Tibial artery (tissue), 4 donors: Measurements from ENCODE around the gene DNHD1.
A peak's percentile ranks its signal among the peaks of the same experiment; 100 is the strongest.

Experiments
- DNase-seq, 2 donors: peaks; one replicate each; pipeline ENCODE4 v3.0.0-alpha.2; 2019
- H3K27ac ChIP-seq, 2 donors: fragments of 200-600 bp; sonication (generic) in 1 of 2; 1 replicate in 1 of 2; 2 replicates in 1 of 2; pipeline ENCODE4 v1.5.1; 2018 to 2019; ENCODE audit warnings: mild to moderate bottlenecking in 1 of 2
- H3K27me3 ChIP-seq, 2 donors: fragments of 200-600 bp; sonication (generic) in 1 of 2; one replicate each; pipeline versions ENCODE4 v1.5.1 to v1.6.0; 2016 to 2019
- H3K36me3 ChIP-seq, 3 donors: fragments of 200-600 bp; sonication (generic) in 2 of 3; one replicate each; pipeline ENCODE4 v1.5.1; 2016 to 2019; ENCODE audit warnings: mild to moderate bottlenecking in 2 of 3
- H3K4me1 ChIP-seq, 4 donors: fragments of 200-600 bp; sonication (generic) in 2 of 4; 1 replicate in 3 of 4; 2 replicates in 1 of 4; pipeline ENCODE4 v1.5.1; 2016 to 2019
- H3K4me3 ChIP-seq, 2 donors: fragments of 200-600 bp; sonication (generic) in 1 of 2; 1 replicate in 1 of 2; 2 replicates in 1 of 2; pipeline ENCODE4 v1.5.1; 2018 to 2019; ENCODE audit warnings: mild to moderate bottlenecking in 2 of 2
- H3K9me3 ChIP-seq, 3 donors: fragments of 200-600 bp; sonication (generic) in 1 of 3; one replicate each; pipeline ENCODE4 v1.5.1; 2016 to 2019
- CTCF ChIP-seq, 2 experiments: fragments of 200-600 bp in 1 of 2; fragments of 450-650 bp in 1 of 2; IDR thresholded peaks; one replicate each; pipeline ENCODE4 v1.5.1; 2017 to 2019; ENCODE audit warnings: antibody characterized with exemption in 2 of 2, mild to moderate bottlenecking in 1 of 2, moderate library complexity in 1 of 2
- intact Hi-C: fragments of 100-400 bp; cut with DNase I; formaldehyde crosslinking; loops from one replicate; pipeline ENCODE4 v1.15.0; 2023; ENCODE audit warnings: low total_unique reads

The DNHD1 gene

GRCh38 chr11:6474806-6475500, 22.1 kb upstream of the DNHD1 start:
- Histone ChIP-seq H3K9me3 (no peaks in the 10 kb centered on the region), H3K27ac (peak overlapping the region; percentile 84 to 92), H3K27me3 (no peaks in the 10 kb centered on the region), H3K4me1 (peaks cover 0 to 46% (median 25%) of the 10 kb centered on the region in 4 donors), H3K4me3 (peak overlapping the region; percentile 79 to 92), H3K36me3 (peaks cover 7 to 33% (median 25%) of the 10 kb centered on the region in 3 donors)
- intact Hi-C loops = no loop called here
- no peak for TF ChIP-seq CTCF (IDR thresholded peaks at IDR 0.05)
- DNase-seq = no peak

GRCh38 chr11:6475936-6476335, 21.1 kb upstream of the DNHD1 start:
- no peak for TF ChIP-seq CTCF (IDR thresholded peaks at IDR 0.05)
- H3K4me1 ChIP-seq = peaks cover 0 to 50% (median 33%) of the 10 kb centered on the region in 4 donors
- intact Hi-C loops = no loop called here
- H3K4me3 ChIP-seq = no peak overlapping the region
- no peak overlapping the region for H3K27ac ChIP-seq
- H3K27me3 ChIP-seq = no peaks in the 10 kb centered on the region
- no peak for DNase-seq
- peaks cover 7 to 33% (median 25%) of the 10 kb centered on the region in 3 donors for H3K36me3 ChIP-seq
- no peaks in the 10 kb centered on the region for H3K9me3 ChIP-seq

- no peaks in the 10 kb centered on the region for H3K27me3 ChIP-seq
- no peaks in the 10 kb centered on the region for H3K9me3 ChIP-seq
- H3K4me3 ChIP-seq = no peak overlapping the region
- no peak for TF ChIP-seq CTCF (IDR thresholded peaks at IDR 0.05)
- peaks cover 0 to 46% (median 34%) of the 10 kb centered on the region in 4 donors for H3K4me1 ChIP-seq
- H3K27ac ChIP-seq = no peak overlapping the region
- peaks cover 7 to 33% (median 25%) of the 10 kb centered on the region in 3 donors for H3K36me3 ChIP-seq
- no peak for DNase-seq
- intact Hi-C loops = no loop called here
Measured at GRCh38 chr11:6476571-6476970, 20.5 kb upstream of the DNHD1 start.

- DNase-seq = no peak
- no peak for TF ChIP-seq CTCF (IDR thresholded peaks at IDR 0.05)
- Histone ChIP-seq H3K27me3 (no peaks in the 10 kb centered on the region), H3K36me3 (peaks cover 11 to 57% (median 32%) of the 10 kb centered on the region in 3 donors), H3K9me3 (no peaks in the 10 kb centered on the region), H3K4me1 (peaks cover 0 to 35% (median 27%) of the 10 kb centered on the region in 4 donors), H3K4me3 (peak overlapping the region; percentile 73 to 88), H3K27ac (peak overlapping the region; percentile 88 to 91)
- intact Hi-C loops = loop anchor here (5.0 kb wide), 1 partner anchor 127 kb away; no protein-coding TSS in a partner anchor
Measured at GRCh38 chr11:6480299-6480914, 16.7 kb upstream of the DNHD1 start.

GRCh38 chr11:6481012-6481923, 15.8 kb upstream of the DNHD1 start, which contains the start of the genes ARFIP2 and TIMM10B:
TSS of gene ARFIP2 (minus strand) at chr11:6481331. CDS start at chr11:6480421, 910 bp downstream.
TSS of gene TIMM10B (plus strand) at chr11:6481501. CDS start at chr11:6481517, 16 bp downstream.
- Histone ChIP-seq H3K36me3 (peaks cover 15 to 66% (median 38%) of the 10 kb centered on the region in 3 donors), H3K27ac (peak within 1 kb of the TSS; percentile 88 to 91), H3K4me3 (peak within 1 kb of the TSS; percentile 73 to 88), H3K9me3 (no peaks in the 10 kb centered on the region), H3K4me1 (peaks cover 0 to 35% (median 27%) of the 10 kb centered on the region in 4 donors), H3K27me3 (no peaks in the 10 kb centered on the region)
- intact Hi-C loops = loop anchor here (5.0 kb wide), 1 partner anchor 126 kb away; no protein-coding TSS in a partner anchor
- TF ChIP-seq CTCF (IDR thresholded peaks at IDR 0.05) = no peak
- peak; percentile 98 to 99 for DNase-seq
